Effector CD4-positive, alpha-beta T cell (primary cell): ENCODE measurements around the gene ICE1.
"Not testable (repeated sequence)": the region's sequence is repeated elsewhere in the genome, so short reads cannot be mapped to it uniquely, and the experiment has no call there.

ENCODE experiments used
- DNase-seq: peaks from one replicate; pipeline ENCODE4 v3.0.0-alpha.2; 2020

ICE1 gene

DNA sequence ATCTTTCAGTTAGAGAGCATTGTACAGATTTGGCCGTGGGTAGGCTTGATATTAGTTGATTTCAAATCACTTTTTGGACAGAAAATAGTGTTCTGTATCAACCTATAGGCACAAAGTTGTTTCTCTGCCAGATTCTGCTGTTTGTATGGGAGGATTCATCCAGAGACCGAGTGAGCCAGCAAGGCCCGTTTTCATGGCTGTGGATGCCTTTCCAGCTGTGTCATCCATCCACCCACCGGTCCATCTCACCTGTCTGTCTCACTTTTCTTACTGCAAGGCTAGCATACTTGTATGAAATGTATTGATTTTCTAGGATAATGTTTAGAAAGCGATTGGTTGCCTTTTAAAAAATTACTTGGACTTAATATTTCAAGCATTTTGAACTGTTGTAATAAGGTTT lies 34.4 kb downstream of the ICE1 start:
- no peak for DNase-seq

DNA sequence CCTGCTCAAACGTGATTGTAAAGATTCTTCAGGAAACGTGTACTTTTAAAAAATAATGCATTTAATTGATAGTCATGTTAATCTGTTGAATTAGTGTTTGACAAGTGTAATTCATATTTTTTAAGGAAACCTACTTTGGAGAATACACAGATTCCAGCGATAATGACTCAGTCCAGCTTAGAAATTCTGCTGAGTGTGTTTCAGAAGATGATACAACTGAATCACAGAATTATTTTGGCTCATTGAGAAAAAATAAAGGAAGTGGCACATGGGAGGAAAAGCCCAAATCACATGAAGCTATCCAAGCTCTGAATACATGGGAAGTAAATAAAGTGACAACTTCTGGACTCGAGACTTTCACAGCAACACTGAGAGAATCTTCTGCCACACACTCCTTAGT lies 37.8 kb downstream of the ICE1 start:
- no peak for DNase-seq

DNA sequence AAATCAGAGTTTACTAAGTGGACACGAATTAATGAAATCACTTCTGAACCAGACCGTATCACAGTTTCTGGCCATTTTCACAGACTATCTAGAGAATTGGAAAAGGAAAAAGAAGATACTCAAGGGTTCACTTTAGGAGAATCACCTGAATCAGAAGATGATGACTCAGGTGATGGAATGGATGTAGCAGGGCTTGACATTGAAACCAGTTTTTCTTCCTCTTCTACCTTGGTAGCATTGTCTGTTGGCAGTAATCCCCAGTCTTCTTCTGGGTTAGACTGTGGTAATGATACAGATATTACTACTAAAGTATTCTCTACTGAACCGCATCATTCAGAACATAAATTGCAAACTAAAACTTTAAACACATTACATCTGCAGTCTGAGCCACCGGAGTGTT lies 38.5 kb downstream of the ICE1 start:
- DNase-seq: no peak

DNA sequence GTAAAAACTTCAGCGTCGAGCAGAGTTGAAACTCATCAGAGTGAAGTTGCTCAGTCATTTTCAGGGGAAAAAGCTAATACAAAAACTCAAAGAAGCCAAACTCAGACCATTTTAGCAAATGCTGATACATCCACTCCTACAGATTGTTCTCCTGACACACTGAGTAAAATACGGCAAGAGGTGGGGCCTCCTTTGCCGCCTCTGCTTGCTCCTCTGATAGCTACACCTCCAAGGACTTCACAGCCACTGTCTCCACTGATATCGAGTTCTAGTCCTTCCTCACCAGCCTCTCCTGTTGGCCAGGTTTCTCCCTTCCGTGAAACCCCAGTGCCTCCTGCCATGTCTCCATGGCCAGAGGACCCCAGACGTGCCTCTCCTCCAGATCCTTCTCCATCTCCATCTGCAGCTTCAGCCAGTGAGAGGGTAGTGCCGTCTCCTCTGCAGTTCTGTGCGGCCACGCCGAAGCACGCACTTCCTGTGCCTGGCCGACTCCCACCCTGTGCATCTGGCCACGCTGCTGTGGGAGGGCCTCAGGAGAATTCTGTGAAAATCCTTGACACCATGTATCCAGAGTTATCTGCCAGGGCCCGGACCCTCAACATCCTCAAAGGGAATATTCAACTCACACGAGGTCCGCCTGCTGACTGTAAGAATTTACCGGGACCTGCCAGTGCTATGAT lies 41.7 kb downstream of the ICE1 start:
- no peak for DNase-seq

DNA sequence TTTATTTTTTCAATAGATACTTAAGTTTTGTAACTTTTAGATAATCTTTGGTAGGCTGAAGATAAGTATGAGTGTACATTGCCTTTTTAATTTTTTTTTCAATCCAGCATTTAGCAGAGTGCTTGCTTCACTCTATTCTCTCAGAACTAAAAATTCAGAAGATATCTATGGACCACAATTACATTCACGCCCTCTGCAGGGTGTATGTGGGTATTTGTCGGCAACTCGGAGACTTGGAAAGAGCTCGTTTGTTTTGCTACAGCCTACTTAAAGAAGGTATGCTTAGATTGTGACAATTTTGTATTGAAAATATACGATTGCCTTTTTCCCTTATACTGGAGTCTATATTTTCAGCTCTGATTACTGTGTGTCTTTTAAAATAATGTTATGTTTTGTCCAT lies 43.8 kb downstream of the ICE1 start:
- no peak for DNase-seq

DNA sequence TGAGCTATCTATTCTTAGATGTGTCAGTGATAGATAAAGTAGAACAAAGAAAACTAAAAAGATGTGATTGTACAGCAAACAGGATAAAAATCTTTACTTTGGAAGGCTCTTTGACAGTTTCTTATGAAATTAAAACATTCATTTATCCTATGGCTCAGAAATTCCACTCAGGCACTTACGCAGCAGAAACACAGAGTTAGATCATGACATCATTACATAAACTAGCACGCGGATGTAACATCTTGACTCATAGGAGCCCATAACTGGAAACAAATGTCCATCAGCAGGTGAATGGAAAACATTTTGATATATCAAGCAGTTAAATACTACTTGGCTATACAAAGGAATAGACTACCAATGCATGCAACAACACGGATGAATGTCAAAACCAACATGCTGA lies 45.3 kb downstream of the ICE1 start:
- no peak for DNase-seq

DNA sequence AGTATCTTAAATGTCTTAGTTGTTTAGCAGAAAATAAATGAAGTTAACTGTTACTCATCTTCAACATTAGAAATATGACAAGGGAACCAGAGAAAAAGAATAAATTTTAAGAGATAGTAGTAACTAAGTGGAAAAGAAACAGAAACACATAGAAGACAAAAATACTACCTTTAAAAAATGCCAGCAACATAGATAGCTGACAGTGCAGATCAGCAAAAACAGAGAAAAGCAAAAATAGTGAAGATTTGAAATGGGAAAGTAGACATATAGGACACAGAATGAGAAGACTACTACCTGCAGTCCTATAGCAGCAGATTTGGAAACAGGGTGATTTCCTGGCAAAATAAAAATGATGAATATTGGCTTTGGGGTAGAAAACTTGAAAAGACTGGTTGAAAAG lies 48.5 kb downstream of the ICE1 start:
- no peak for DNase-seq

DNA sequence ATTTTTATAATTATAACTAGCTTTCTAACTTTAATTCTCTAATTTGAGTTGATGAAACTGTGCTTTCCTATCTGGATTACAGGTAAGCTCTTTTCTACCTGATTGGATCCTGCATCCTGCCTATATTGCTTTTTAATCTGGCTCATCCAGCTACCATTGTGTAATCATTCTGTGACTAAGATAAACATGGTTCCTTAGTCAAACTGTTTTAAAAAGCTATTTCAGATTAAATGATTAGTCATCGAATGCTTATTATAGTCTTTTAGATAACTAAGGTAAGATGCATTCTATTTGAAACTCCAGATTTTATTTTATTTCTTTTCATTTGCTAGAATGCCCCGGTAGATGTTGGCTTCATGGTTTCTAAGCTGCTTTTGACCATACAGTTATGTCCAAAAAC lies 50.7 kb downstream of the ICE1 start:
- DNase-seq: no peak

DNA sequence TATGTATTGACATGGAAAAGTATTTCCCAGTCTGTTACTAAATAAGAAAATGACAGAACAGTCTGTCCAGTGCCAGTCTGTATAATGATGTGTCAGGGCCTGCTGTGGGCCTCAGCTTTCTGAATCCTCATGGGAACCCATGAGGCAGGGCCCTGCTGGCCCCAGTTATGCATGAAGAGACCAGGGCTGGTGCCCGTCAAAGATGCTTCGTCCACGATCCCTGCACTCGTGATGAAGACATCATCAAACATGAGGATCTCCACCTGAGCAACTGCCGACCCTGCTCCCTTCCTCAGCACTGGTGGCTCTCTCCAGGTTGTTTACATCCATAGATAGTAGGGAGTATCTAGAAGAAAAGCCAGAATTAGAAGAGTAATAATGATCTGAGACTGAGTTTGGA lies 52.5 kb downstream of the ICE1 start:
- no peak for DNase-seq

DNA sequence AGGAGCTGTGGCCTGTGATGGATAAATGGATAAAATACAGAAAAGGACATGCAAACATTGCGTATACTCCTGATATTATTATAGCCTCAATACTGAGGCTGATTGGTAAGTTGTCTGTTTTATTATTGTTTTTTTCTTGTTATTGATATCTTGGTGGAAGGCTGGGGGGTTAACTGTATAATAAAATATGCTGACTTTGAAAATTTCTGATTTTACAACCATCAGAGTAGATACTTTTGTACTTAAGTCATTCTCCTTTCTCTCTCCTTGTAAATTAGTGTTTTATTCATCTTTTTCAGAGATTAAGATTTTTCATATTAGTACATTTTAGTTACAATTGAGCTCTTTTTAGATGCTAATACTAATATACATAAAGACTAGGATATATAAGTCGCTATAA lies 53.5 kb downstream of the ICE1 start:
- DNase-seq: no peak

DNA sequence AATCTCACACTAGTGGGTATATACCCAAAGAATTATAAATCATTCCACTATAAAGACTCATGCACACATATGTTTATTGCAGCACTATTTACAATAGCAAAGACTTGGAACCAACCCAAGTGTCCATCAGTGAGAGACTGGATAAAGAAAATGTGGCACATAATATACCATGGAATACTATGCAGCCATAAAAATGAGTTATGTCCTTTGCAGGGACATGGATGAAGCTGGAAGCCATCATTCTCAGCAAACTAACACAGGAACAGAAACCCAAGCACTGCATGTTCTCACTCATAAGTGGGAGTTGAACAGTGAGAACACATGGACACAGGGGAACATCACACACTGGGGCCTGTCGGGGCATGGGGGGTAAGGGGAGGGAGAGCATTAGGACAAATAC lies 57.1 kb downstream of the ICE1 start:
- not testable (repeated sequence) for DNase-seq

DNA sequence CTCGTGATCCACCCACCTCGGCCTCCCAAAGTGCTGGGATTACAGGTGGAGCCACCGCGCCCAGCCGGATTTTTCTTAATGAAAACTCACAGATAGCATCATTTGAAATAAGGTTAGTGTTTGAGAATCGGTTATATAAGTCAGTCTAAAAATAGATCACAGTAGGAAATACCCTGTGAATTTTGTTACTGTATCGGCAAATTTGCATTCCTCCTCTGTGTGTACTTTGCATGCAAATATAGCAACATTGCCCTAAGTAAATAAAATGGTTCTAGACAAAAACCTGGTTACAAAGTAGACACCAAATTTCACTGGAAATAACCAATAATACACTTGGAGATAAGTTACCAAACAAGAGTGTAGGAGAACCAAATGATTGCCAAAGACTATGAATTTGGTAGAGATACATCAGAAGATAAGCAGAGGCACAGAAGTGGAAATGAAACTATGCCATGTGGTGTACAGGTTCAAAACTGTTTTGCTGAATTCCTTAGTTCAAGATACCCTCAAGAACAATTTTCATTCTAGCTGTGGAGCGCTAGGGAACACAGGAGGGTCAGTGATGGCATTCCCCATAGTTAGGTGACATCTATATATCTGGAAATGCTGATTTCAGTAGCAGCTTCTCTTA lies 58.1 kb downstream of the ICE1 start:
- DNase-seq: no peak

DNA sequence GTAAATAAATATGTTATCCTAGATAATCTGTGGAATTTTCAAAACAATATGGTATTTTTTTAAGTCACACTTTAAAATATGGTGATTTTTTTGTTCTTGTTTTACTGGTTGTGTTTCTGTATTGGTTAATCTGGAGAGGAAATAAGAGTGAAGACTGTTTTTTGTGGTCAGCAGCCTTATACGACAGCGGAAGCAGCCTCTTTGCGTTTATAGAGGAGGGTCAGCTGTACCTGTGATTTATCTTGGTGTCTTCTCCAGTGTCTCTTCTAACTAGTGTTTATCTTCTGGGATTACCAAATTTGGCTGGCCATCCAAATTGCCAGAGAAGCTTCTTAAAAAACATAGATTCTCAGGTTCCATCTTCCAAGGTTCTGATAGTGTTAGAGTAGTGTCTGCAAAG lies 58.7 kb downstream of the ICE1 start:
- no peak for DNase-seq

DNA sequence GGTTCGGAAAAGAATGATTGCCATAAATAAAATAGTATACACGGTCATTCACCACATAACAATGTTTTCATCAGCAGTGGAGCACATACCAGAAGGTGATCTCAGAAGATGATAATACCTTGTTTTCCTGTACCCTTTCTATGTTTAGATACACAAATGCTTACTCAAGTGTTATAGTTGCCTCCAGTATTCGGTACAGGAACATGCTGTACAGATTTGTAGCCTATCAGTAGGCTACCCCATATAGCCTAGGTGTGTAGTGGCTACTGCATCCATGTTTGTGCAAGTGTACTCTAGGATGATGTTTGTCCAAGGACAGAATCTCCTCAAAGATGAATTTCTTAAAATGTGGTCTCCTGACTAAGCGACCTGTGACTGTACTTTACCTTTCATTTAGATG lies 59.2 kb downstream of the ICE1 start:
- DNase-seq: no peak

DNA sequence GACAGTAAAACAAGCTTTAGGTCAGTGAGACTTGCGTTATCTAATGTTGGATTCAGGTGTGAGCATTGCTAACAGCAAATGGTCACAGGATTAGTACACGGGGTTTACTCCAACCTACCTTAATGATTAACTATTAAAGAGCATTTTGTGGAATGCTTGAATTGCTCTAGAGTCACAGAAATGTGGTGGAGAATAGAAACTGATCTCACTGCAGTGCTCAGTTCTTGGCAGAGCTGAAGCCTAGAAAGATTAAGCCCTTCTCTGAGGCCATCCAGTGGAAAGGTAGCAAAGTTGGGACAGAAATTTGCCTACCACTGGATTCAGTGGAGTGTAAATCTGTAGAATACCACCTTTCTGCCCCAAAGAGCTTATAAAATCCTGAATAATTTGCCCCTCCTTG lies 60.9 kb downstream of the ICE1 start:
- no peak for DNase-seq

DNA sequence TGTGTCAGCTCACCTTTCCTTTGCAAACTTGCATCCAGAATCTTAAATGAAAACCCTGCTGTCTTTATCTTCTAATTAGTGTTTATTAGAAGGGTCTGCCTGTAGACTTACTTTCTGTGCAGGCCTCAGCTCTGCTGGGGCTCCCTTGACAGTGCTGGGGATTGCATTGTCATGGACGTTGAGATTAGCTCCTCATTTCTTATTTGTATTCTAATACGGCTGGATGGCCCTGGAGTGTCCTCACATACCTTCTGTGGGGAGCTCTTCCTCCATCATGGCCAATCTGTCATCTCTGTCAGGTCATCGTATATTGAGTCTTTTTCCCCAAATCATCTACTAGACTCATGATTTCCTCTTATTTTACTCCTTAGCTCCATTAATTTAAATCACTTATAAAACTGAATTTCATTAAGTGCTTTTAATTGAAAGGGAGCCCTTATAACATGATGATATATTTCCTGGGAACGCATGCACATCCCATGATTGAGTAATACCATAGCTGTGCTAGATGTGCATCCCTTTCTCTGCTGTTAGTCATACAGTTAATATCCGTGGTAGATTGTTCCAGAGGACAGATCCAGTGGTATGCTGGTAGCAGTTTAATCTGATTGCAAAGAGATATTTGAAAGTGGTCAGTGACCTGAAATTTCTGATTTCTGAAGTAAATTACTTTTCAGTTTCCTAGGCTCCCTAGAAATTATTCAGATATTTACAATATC lies 61.6 kb downstream of the ICE1 start:
- DNase-seq: no peak

DNA sequence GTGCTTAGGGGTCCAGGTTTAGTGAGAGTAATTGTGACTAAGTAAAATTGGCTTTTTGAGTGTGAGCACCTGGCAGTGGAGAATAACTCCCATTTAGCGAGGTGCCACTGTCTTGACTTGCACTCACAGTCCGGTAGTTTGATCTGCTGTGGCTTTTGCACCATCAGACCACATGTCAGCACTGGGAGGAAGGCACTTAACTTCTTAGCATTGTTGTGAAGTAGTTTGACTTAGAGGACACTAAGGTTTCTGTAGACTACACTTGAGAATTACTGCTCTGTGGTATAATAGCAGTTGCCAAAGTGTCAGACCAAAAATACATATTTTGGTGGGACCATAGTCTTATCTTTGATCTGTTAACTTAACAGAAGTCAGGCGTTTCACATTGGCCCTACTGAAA lies 63.6 kb downstream of the ICE1 start:
- no peak for DNase-seq

DNA sequence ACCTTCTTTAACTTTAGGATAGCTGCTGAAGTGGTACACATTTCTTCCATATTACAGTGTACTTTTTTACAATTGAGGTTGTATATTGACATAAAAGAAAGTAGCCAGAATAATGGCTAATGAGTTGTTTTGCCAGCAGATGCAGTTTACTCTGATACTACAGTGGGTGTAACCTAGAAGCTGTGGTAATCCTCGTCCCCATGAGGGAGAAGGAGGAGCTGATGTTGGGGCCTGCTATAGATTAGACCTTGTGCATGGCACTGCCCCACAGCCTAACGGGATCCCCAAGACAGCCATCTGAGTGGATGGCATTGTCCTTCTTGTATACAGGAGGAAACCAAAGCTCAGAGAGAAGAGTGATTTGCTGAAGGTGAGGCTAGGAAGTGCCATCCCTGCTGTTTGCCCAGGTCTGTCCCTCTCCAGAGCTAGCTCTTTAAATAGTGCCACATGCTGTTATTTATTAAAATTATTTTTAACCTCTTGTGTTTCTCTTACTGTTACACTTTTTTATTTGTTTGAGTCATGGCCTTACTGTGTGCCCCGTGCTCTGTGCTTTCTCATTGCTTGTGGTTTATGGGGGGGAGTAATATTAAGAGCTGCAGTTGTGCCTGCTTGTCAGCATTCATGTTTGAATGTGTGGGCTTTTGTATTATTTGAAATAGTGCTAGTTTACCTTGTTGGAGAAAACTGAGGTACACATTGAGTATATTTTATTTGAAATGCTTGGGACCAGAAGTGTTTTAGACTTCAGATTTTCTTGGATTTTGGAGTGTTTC lies 65.3 kb downstream of the ICE1 start:
- DNase-seq: no peak

DNA sequence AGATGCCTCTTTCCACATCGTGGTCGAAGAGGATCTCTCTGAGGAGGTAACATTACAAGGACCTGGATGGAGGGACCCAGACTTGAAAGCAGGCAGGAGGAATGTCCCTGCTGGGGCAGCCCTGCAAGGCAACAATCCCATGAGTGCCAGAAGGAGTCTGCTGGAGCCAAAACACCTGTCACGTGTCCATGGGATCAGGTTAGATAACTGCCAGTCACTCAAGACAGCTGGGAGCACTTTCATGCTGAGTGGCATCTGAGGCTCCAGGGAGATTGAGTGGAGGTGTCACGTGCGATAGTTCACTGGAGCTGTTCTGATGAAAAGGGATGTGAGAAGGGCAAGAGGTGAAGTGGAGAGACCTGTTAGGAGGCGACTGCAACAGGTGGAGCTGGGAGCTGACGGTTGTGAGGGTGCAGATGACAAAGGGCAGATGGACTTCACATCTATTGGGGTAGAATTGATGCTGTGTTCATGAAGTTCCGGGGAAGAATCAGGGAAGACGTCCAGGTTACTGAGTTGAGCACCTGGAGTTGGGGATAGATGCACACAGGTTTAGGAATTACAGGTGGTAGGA lies 68.4 kb downstream of the ICE1 start:
- no peak for DNase-seq

DNA sequence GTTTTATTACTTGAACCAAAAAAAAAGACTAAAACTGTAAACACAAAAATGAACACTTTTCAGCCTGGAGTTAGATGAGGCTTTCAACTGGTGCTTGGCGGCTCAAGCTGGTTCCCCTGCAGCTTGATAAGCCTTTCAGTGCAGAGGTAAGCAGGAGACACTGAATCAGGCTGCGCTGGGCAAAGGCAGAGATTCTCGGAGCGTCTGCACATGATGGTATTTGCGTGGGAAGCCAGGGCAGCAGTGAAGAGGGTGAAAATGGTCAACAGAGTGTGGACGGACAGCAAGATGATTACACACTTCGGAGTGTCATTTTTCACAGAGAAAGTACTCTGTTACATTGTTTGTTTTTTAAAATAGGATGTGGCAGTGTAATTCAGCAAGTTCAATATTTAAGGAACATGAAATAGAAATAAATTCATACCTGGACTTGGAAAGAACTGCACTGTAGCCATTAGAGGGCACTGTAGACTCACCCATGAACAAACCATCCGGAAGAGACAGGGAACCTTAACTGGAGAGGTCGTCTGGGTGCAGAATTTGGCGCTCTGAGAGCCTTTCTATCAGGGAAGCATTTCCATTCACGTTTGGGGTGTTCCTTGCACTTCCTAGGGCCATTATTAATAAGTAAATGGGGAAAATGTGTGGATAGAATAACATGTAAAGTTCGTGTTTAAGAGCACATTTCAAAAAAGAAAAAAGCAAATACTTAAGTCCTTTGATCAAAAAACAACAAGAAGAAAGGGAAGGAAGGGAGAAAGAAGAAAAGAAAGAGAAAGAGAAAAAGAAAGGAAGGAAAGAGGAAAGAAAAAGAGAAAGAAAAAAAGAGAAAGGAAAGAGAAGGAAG lies 69.8 kb downstream of the ICE1 start:
- DNase-seq: no peak

DNA sequence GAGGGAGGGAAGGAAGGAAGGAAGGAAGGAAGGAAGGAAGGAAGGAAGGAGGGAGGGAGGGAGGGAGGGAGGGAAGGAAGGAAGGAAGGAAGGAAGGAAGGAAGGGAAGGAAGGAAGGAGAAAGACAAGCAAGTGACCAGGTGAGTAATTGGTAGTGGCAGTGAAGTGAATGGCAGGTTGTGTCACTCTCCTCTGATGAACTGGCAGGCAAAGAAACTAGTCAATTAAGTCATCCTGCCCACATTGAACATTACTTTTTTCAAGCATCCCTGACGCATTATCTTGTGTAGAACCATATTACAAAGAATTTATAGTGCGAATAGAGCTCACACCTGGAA lies 70.4 kb downstream of the ICE1 start:
- DNase-seq: not testable (repeated sequence)
